NOMO-1 treated with dmso at 0.1 percent for 144 hours (cell line): ENCODE results near the gene ONECUT2.

Experiments
- DNase-seq: peaks from one replicate; lab custom pipeline; 2025; ENCODE audit not compliant: unreplicated experiment; lab: John Stamatoyannopoulos, UW

The ONECUT2 gene

DNA sequence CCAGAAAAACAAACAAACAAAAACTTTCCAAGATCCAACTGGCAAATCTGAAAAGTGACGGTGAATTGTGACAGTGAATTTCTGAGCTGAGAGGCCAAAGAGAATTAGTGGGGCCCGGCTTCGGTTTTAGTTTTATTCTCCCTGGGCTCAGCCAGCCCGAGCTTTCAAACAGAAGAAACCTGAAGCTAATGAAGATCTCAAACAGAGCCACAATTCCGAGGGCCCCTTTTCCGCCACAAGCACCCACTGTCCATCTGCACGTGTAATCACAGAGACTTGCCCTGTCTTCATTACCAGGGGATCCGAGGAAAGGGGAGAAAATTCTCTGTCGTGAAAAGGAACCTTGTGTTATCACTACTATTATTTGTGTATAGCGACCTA lies 4.2 kb upstream of the ONECUT2 start:
- no peak for DNase-seq

DNA sequence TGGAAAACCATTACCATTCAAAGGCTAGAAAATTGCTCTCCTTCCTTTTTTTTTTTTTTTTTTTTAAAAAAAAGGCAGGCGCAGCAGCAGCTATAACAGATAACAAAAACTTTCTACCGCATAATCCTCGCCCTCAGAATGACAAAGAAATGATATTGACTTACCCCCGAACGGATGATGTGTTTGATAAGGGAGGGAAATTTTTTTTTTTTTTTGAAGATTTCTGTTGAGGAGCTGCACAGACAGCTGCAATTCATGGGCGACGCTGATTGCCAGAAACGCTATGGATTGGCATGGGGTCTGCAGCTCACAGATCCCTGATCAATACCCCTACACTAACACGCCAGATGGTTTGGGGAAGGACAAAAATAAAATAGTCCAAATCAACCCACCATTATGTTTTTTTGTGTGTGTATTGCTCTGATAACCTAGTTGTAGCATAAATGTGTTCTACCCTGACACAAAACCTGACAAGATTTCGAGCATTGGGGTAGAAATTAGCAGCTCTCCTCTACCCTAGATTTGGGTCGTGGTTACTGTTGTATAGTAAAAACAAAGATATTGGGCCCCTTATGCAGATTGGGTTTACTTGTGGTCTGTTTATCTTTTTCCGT lies 3.6 kb upstream of the ONECUT2 start:
- DNase-seq, result no peak

DNA sequence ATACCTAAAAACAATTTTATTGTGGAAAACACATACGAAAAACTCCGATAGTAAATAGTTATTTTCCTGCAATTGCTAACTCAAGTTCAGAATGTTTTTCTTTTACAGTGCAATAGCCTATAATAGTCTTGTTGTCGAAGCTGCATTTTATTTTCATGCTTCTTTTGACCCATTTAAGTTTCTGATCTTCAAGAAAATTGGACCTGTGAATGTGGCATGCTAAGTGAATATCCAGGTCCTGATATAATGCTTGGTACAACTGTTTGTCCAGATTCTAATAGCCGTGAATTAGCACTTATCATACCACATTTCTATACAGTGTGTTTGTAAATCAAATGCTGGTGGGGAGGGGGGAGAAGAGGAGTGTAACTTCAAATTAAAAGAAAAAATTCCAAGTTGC lies 3.0 kb upstream of the ONECUT2 start:
- no peak for DNase-seq

DNA sequence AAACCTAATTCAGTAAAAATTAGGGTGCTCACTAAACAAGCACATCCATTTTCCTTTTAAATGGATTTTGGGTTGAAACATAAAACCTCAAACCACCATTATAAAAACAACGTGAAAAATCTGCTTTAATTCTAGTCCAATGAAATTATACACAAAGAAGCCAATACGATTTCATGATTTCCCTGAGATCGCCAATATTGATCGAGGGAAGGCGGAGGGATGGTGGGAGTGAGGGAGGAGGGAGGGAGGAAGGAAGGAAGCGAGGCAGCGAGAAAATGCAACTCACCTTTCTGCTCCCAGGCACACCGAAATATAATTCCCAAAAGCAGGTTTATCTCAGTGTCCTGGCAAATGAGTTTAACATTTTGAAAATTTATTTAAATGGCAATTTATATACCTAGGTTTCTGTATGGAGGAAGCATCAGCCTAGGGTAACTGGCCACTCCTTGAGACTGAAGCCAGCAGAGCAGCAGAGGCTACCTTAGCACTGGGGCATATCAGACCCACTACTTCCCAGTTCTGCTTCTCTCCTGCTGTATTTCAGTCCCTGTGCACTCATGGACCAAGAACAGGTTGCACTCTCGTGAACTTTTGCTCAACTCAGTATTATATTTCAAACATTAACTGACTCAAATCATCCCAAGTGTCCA lies 2.3 kb upstream of the ONECUT2 start:
- no peak for DNase-seq

DNA sequence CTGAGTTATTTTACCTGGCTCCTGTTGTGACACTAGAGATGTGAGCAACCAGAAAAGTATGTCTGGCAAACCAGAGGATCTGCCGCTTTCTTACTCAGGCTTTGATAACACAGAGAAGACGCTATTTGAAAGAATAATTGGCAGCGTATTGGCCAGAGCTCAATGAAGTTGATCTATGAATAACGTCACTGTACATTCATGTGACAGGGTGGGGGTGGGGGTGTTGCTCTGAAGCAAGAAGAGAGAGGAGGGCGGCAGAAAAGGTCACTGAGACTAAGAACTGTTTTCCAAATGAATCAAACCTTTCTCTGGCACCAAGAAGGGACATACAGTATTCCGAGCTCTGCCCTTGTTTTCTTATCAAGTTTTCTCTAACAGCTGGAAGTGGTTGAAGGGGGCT lies 1.7 kb upstream of the ONECUT2 start:
- DNase-seq, result no peak

DNA sequence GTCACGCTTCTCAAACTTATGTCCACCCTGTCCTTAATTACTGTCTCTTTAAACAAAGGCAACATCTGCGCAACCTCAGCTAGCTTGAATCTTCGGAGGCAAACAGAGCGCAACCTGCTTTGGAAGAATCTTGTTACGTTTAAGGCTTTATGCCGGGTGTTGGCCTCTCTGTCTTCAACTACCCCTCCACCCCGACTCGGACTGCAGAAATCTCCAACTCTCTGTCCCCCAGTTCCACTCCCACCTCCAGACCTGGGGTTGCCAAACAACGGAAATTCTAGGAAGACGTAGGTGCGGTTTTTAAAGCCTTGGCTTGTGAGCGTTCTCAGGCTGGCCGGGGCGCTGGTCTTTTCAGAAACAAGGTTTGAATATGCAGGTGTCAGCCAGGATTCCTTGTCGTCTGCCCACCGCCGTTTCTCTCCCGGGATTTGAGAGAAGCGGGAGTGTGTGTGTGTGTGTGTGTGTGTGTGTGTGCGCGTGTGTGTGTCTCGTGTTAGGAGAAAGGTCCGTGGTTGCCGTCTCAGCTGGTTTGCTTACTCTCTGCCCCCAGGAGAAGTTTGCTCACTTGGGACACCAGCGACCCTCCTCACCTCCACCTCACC lies 1.1 kb upstream of the ONECUT2 start:
- no peak for DNase-seq

DNA sequence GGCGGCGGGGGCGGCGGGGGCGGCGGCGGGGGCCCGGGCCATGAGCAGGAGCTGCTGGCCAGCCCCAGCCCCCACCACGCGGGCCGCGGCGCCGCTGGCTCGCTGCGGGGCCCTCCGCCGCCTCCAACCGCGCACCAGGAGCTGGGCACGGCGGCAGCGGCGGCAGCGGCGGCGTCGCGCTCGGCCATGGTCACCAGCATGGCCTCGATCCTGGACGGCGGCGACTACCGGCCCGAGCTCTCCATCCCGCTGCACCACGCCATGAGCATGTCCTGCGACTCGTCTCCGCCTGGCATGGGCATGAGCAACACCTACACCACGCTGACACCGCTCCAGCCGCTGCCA lies 644 bp downstream of the ONECUT2 start:
- no peak for DNase-seq

DNA sequence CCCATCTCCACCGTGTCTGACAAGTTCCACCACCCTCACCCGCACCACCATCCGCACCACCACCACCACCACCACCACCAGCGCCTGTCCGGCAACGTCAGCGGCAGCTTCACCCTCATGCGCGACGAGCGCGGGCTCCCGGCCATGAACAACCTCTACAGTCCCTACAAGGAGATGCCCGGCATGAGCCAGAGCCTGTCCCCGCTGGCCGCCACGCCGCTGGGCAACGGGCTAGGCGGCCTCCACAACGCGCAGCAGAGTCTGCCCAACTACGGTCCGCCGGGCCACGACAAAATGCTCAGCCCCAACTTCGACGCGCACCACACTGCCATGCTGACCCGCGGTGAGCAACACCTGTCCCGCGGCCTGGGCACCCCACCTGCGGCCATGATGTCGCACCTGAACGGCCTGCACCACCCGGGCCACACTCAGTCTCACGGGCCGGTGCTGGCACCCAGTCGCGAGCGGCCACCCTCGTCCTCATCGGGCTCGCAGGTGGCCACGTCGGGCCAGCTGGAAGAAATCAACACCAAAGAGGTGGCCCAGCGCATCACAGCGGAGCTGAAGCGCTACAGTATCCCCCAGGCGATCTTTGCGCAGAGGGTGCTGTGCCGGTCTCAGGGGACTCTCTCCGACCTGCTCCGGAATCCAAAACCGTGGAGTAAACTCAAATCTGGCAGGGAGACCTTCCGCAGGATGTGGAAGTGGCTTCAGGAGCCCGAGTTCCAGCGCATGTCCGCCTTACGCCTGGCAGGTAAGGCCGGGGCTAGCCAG lies 1.2 kb downstream of the ONECUT2 start:
- DNase-seq, result no peak

DNA sequence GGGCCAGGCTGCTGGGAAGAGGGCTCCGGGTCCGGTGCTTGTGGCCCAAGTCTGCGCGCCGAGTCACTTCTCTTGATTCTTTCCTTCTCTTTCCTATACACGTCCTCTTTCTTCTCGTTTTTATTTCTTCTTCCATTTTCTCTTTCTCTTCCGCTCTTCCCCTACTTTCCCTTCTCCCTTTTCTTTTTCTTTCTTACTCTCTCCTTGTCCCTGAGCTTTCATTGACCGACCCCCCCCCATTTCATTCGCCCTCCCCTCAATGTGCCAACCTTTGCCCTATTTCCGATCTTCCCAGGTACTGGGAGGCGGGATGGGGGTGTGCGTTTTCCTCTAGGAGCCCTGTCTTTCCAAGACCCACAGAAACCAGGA lies 1.8 kb downstream of the ONECUT2 start:
- peak; percentile 33 for DNase-seq

DNA sequence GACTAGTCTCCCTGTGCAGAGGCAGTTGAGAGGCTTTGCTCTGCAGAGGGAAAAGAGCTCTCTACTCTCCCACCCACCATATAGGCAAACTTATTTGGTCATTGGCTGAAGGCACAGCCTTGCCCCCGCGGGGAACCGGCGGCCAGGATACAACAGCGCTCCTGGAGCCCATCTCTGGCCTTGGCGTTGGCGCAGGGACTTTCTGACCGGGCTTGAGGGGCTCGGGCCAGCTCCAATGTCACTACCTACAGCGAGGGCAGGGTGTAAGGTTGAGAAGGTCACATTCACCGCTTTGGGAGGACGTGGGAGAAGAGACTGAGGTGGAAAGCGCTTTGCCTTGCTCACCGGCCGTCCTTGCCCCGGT lies 2.2 kb downstream of the ONECUT2 start:
- DNase-seq, result peak; percentile 39

DNA sequence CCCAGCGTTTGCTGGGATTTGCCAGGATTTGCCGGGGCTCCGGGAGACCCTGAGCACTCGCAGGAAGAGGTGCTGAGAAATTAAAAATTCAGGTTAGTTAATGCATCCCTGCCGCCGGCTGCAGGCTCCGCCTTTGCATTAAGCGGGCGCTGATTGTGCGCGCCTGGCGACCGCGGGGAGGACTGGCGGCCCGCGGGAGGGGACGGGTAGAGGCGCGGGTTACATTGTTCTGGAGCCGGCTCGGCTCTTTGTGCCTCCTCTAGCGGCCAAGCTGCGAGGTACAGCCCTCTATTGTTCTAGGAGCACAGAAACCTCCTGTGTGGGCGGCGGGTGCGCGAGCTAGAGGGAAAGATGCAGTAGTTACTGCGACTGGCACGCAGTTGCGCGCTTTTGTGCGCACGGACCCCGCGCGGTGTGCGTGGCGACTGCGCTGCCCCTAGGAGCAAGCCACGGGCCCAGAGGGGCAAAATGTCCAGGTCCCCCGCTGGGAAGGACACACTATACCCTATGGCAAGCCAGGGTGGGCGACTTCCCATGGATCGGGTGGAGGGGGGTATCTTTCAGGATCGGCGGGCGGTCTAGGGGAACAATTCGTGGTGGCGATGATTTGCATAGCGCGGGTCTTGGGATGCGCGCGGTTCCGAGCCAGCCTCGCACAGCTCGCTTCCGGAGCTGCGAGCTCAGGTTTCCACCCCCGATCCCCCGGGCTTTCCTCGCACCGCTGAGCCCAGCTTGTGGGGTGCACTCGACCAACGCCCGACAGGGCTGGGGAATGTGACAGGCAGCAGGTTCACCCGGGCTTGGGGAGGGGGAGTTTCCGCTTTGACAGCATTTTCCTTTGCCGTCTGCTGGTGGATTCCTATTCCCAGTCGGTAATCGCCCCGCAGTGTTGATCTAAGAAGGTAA lies 2.8 kb downstream of the ONECUT2 start:
- DNase-seq, result peak; percentile 90

DNA sequence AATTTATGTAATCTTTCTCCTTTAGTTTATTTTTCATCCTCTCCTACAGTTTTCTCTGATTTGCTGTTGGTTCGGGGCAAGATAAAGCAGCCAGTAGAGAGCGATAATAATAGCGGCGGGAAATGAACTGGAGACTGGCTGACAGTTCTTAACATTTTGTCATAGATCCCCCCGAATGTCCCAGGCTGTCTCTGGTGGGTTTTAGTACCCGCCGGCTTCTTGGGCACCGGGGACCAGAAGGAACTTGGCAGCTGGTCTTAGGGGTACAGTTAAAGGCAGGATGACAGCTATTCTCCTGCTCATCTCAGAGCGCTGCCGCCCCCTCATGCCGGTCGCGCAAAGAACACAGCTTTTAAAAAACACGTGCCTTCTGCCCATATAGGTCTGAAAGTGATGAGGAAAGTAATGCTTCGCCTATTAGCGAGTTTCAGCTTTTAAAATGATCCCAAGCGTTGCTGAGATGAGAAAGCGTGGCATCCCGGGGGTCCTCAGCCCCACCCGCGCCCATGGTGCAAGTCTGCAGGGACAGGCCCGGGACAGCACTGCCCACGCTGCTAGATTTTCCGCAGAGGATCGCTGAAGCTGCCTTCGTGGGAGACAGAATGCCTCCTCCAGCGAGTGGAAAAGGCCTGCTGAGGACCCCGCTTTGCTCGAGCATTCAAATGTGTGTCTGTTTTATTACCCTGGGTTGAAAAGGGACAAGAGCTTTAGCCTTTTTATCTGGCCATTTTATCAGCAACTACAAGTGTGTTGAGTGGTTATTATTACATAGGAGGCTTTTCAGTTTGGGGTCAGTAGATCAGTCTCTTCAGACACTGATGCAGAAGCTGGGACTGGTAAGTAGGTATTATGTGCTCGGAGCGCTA lies 3.8 kb downstream of the ONECUT2 start:
- DNase-seq, result peak; percentile 25

DNA sequence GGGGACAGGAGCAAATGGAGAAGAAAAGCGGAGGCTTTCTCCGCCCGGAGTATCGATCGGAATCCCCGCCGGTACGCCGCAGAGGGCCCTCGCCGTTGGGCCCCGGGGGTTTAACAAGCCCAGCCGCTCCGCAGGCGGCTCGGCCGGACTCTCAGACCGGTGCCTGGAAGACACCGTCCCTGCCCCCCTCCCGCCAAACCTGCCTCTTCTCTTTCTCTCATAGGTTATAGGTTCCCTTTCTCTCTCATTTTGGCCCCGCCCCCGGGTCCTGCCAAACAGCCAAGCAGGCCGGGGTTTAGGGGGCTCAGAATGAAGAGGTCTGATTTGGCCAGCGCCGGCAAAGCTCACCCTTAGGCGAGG lies 4.4 kb downstream of the ONECUT2 start:
- no peak for DNase-seq

DNA sequence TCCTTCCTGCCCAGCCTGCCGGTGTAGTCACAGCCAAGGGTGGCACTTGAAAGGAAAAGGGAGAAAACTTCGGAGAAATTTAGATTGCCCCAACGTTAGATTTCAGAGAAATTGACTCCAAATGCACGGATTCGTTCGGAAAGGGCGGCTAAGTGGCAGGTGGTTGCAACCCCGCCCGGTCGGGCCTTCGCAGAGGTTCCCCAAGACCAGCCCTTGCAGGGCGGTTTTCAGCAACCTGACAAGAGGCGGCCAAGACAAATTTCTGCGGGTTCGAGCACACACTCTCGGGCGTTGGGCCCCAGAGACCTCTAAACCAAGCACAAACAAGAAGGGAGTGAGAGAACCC lies 4.8 kb downstream of the ONECUT2 start:
- DNase-seq, result no peak

DNA sequence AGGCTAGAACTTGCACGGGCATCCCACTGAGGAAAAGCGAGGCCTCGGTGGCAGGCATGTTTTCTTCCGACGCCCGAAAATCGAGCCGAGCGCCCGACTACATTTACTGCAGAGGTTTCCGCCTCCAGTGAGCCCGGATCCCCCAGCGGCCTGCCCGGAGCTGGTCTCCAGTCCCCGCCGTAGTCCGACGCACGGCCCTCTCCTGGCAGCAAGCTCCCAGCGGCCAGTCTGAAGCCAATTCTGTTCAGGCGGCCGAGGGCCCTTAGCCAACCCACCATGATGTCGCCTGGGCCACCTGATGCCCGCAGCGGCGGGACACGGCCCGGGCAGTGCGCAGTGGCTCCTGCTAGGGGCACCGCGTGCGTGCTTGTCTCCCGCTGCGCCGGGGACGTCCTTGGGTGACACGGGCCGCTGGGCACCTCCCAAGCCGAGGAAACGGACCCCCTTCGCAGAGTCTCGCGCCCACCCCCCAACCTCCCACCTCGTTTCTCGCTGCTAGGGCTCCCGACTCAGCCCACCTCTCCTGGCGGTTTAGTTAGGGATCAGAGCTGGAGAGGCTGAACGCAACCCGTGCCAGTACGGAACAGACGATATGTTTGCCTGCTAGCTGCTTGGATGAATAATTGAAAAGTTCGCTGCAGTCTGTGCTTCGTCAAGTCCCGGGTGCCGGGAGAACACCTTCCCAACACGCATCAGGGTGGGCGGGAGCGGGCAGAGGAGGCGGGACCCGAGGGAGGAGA lies 5.3 kb downstream of the ONECUT2 start:
- DNase-seq, result no peak

DNA sequence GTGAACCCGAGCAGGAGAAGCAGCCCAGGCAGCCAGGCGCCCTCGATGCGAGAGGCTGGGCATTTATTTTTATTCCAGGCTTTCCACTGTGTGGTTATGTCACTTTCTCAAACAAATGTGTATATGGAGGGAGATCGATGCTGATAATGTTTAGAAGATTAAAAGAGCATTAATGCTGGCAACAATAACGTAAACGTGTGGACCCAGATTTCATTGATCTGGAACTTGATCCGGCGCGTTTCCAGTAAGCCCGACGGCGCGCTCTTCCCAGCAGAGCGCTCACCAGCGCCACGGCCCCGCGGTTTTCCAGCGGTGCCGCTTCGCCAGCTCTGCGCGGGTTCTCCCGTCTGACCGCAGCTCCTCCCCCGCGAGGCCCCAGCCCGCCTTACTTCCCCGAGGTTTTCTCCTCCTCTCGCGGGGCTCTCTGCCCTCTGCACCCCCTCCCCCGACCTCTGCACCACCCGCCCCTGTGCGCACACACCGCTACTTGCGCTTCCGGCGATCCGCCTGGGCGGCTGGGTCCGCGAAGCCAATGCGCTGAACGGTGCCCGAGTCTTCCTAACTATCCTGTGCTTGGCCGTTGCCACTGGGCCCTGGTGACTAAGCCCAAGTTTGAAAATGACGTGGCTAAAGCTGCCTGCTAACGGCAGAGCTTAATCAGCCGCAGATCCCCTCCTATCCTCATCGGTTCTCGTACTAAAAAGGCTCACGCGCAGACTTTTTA lies 6.1 kb downstream of the ONECUT2 start:
- no peak for DNase-seq

DNA sequence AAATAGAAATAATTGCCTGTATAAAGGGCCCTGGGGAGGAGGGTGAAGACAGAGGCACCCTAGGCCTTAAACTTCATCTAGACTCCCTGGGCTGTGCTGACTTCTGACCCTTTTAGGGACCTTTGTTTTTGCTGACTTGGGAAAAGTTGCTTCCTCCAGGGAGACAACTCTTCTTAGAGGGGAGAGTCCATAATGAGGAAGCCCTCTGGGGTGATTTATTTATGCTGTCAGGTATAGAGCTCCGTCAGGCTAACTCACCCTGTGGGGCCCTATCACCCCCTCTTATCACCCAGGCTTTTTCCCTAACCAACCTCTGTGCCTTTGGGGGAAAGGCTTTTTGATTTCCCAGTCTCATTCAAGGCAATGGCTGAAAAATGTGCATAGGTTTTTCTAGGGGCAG lies 8.1 kb downstream of the ONECUT2 start:
- DNase-seq, result no peak

DNA sequence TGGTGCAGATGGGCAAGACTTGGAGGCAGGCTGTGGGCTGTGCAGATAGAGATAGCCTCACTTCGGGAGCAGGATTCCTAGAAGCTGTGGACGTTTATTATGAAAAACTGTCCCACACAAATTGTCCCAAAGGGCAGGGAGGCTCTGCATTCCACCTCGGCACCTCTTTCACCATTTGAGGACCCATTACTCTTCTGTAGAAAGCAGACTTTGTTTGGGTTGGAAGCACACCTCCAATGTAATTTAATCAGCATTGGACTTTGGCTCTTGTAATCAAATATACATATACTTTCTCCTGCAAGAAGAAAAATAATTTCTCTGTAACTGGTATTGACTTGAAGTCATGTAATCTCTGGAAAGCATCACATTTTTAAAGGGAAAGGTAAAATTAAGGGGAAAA lies 8.5 kb downstream of the ONECUT2 start:
- no peak for DNase-seq

DNA sequence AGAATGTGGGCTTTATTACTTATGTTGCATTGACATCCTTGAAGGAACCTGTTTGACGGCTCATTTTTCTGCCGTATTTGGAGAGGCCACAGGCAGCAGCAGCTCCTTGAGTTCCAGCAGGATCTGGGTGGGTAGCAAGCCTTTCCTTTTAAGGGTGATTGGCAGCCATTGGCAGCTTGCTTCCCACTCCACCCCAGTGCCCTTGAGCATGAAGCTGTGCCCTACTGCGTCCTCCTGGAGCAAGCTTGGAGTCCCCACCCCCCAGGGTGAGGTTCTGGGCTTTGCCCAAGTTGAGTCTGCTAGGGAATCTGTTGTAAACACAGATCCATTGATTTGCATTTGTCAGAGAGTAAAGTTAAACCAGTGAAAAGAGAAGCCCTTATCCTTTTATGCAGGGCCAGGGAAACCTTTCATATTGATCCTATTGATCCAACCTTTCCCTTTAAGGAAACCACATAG lies 9.2 kb downstream of the ONECUT2 start:
- DNase-seq, result no peak
